ENCODE results near the gene LDLRAD4.

DNA sequence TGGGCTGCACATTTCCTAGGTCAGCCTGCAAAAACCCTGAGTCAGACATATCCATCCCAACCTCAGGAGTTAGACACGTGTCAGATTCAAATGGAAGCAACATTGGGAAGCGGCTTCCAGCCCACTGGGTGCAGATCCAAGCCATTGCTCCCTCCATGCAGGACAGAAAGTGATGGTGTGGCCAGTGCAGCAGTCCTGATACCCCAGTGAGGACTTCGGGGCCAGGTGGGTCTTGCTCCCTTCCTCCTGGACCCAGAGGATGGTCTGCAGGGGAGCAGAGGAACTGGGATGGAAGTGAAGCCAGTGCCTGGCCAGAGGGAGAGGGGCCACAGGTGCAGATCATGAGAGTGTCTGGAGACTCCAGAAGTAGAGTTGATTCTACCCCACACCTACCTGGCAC lies 255.8 kb downstream of the LDLRAD4 start:
- TF ChIP-seq, protein P1, sequence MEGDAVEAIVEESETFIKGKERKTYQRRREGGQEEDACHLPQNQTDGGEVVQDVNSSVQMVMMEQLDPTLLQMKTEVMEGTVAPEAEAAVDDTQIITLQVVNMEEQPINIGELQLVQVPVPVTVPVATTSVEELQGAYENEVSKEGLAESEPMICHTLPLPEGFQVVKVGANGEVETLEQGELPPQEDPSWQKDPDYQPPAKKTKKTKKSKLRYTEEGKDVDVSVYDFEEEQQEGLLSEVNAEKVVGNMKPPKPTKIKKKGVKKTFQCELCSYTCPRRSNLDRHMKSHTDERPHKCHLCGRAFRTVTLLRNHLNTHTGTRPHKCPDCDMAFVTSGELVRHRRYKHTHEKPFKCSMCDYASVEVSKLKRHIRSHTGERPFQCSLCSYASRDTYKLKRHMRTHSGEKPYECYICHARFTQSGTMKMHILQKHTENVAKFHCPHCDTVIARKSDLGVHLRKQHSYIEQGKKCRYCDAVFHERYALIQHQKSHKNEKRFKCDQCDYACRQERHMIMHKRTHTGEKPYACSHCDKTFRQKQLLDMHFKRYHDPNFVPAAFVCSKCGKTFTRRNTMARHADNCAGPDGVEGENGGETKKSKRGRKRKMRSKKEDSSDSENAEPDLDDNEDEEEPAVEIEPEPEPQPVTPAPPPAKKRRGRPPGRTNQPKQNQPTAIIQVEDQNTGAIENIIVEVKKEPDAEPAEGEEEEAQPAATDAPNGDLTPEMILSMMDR (conservative IDR thresholded peaks at IDR 0.05), result no peak
- no peak for TF ChIP-seq ZFX (IDR thresholded peaks at IDR 0.05)
